NT2/D1 (cell line): ENCODE data around the gene IGFALS.

ENCODE experiments used
- DNase-seq: peaks from one replicate; pipeline ENCODE4 v3.0.0-alpha.2; 2011; ENCODE audit warnings: low read depth, low spot score
- H3K27me3 ChIP-seq: 2 replicates; pipeline ENCODE4 v1.6.0; 2011; ENCODE audit warnings: mild to moderate bottlenecking; ENCODE audit not compliant: insufficient read length, insufficient read depth
- H3K36me3 ChIP-seq: 2 replicates; pipeline ENCODE4 v1.6.1; 2011; ENCODE audit warnings: mild to moderate bottlenecking, low read length, mixed read lengths; ENCODE audit not compliant: insufficient read depth, insufficient read length
- H3K4me1 ChIP-seq: 2 replicates; pipeline ENCODE4 v1.5.1; 2011; ENCODE audit not compliant: insufficient read depth, insufficient read length
- H3K4me3 ChIP-seq: 2 replicates; pipeline ENCODE4 v1.5.1; 2011; ENCODE audit warnings: low read depth; ENCODE audit not compliant: insufficient read length
- H3K9ac ChIP-seq: 2 replicates; pipeline ENCODE4 v1.6.0; 2011; ENCODE audit warnings: low read depth; ENCODE audit not compliant: insufficient read length
- H3K9me3 ChIP-seq: 2 replicates; pipeline ENCODE4 v1.5.1; 2011; ENCODE audit warnings: mild to moderate bottlenecking, low read length; ENCODE audit not compliant: insufficient read depth
- SUZ12 ChIP-seq: IDR thresholded peaks from 2 replicates; pipeline ENCODE4 v1.6.1; 2011; ENCODE audit not compliant: insufficient read length, insufficient read depth; ENCODE audit errors: extremely low read depth
- YY1 ChIP-seq: IDR thresholded peaks from 2 replicates; pipeline ENCODE4 v1.6.1; 2011; ENCODE audit not compliant: insufficient read length, insufficient read depth
- ZNF274 ChIP-seq: IDR thresholded peaks from 2 replicates; pipeline ENCODE4 v1.6.1; 2011; ENCODE audit warnings: mild to moderate bottlenecking, low read depth, low read length

Gene IGFALS

GRCh38 chr16:1793578-1794220 is at the start of gene IGFALS:
Gene IGFALS (minus strand): TSS chr16:1793705. CDS start chr16:1793652, 53 bp downstream.
- TF ChIP-seq YY1 (no peak), SUZ12 (no peak), ZNF274 (no peak)
- Histone ChIP-seq H3K4me1 (peaks cover 2% of the 10 kb centered on the region), H3K36me3 (peaks cover 39% of the 10 kb centered on the region), H3K9me3 (peaks cover 19% of the 10 kb centered on the region), H3K27me3 (no peaks in the 10 kb centered on the region), H3K9ac (peak within 1 kb of the TSS; percentile 10), H3K4me3 (no peak within 1 kb of the TSS)
- no peak for DNase-seq

GRCh38 chr16:1839554-1839953 is 46.0 kb upstream of the IGFALS start:
- Histone ChIP-seq H3K4me3 (no peak overlapping the region), H3K27me3 (no peaks in the 10 kb centered on the region), H3K9ac (peak overlapping the region; percentile 34), H3K9me3 (no peaks in the 10 kb centered on the region), H3K36me3 (no peaks in the 10 kb centered on the region), H3K4me1 (no peaks in the 10 kb centered on the region)
- DNase-seq, result no peak
- TF ChIP-seq SUZ12 (no peak), ZNF274 (no peak), YY1 (no peak)

- H3K4me1 ChIP-seq, result no peaks in the 10 kb centered on the region
- no peak for TF ChIP-seq YY1
- TF ChIP-seq ZNF274, result no peak
- TF ChIP-seq SUZ12, result no peak
- H3K9me3 ChIP-seq, result no peaks in the 10 kb centered on the region
- H3K4me3 ChIP-seq, result no peak overlapping the region
- no peak overlapping the region for H3K9ac ChIP-seq
- peaks cover 11% of the 10 kb centered on the region for H3K36me3 ChIP-seq
- H3K27me3 ChIP-seq, result no peaks in the 10 kb centered on the region
- no peak for DNase-seq
These were observed 40.6 kb upstream of the IGFALS start for GRCh38 chr16:1834096-1834495.

GRCh38 chr16:1832838-1833454 is 39.4 kb upstream of the IGFALS start:
- no peak for DNase-seq

GRCh38 chr16:1831186-1832075 is 37.9 kb upstream of the IGFALS start:
- Histone ChIP-seq H3K9ac (no peak overlapping the region), H3K4me3 (no peak overlapping the region), H3K27me3 (no peaks in the 10 kb centered on the region), H3K9me3 (no peaks in the 10 kb centered on the region), H3K36me3 (peaks cover 17% of the 10 kb centered on the region), H3K4me1 (peaks cover 2% of the 10 kb centered on the region)
- TF ChIP-seq SUZ12, result no peak
- DNase-seq, result no peak

More at GRCh38 chr16:1832838-1833454, 39.4 kb upstream of the IGFALS start:
- TF ChIP-seq ZNF274, result no peak
- no peak for TF ChIP-seq SUZ12
- no peak for TF ChIP-seq YY1
- Histone ChIP-seq H3K4me3 (no peak overlapping the region), H3K36me3 (peaks cover 17% of the 10 kb centered on the region), H3K9me3 (no peaks in the 10 kb centered on the region), H3K9ac (no peak overlapping the region), H3K27me3 (no peaks in the 10 kb centered on the region), H3K4me1 (peaks cover 2% of the 10 kb centered on the region)

- Histone ChIP-seq H3K4me3 (no peak overlapping the region), H3K36me3 (peaks cover 17% of the 10 kb centered on the region), H3K4me1 (peaks cover 2% of the 10 kb centered on the region), H3K9me3 (no peaks in the 10 kb centered on the region), H3K27me3 (peaks cover 6% of the 10 kb centered on the region), H3K9ac (no peak overlapping the region)
- DNase-seq, result no peak
- no peak for TF ChIP-seq YY1
- TF ChIP-seq ZNF274, result no peak
These were observed 36.7 kb upstream of the IGFALS start for GRCh38 chr16:1830213-1830612.

- no peak for DNase-seq
- H3K9me3 ChIP-seq, result no peaks in the 10 kb centered on the region
- H3K27me3 ChIP-seq, result peaks cover 12% of the 10 kb centered on the region
- peaks cover 2% of the 10 kb centered on the region for H3K4me1 ChIP-seq
- peaks cover 17% of the 10 kb centered on the region for H3K36me3 ChIP-seq
- no peak overlapping the region for H3K4me3 ChIP-seq
- TF ChIP-seq SUZ12 (no peak), YY1 (no peak), ZNF274 (no peak)
- peak overlapping the region; percentile 28 for H3K9ac ChIP-seq
These were observed 35.3 kb upstream of the IGFALS start for GRCh38 chr16:1828645-1829410.
